ENCODE measurements around the gene RDX.

DNA sequence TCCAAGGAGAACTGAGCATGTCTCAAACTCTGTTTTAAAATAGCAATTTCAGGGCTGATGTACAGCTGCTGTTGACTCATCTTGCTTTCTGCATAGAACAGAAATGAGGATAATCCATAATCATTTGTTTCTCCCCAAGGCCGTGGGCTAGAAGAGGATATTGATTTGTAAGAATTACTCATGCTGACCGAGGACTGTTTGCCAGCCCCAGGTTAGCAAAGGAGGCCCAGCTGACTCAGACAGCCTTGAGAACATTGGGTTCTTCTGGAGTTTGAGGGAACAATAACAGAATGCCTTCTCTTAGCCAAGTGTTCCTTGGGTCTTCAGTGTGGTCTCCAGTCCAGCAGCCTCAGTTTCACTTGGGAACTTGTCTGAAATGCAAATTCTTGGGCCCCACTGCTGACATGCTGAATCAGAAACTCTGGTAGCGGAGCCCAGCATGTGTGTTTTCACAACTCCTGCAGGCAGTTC lies 111.3 kb downstream of the RDX start:
- TF ChIP-seq CTCF (IDR thresholded peaks at IDR 0.05) = no peak
- no peak for TF ChIP-seq NFATC4 (CRISPR knock-in tag; IDR thresholded peaks at IDR 0.05)
- no peak for TF ChIP-seq NFE2L1 (CRISPR knock-in tag; IDR thresholded peaks at IDR 0.05)
- no peak for TF ChIP-seq ZNF416 (CRISPR knock-in tag; IDR thresholded peaks at IDR 0.05)
- no peak for TF ChIP-seq NR1H2 (CRISPR knock-in tag; IDR thresholded peaks at IDR 0.05)
- TF ChIP-seq ZNF232 (CRISPR knock-in tag; IDR thresholded peaks at IDR 0.05) = no peak
- TF ChIP-seq ATF3 (CRISPR knock-in tag; conservative IDR thresholded peaks at IDR 0.05) = no peak
- TF ChIP-seq RELA (CRISPR knock-in tag; IDR thresholded peaks at IDR 0.05; ENCODE audit: borderline replicate concordance) = no peak
- no peak for TF ChIP-seq SMAD3 (CRISPR knock-in tag; IDR thresholded peaks at IDR 0.05; ENCODE audit: borderline replicate concordance)
- TF ChIP-seq ZNF512 (CRISPR knock-in tag; IDR thresholded peaks at IDR 0.05; ENCODE audit: borderline replicate concordance) = no peak
